Activated T-cell treated with anti-CD3 and anti-CD28 coated beads for 48 hours (primary cell): ENCODE results near the gene CDH2.

Experiments
- DNase-seq: peaks from one replicate; pipeline ENCODE4 v3.0.0-alpha.2; 2020; ENCODE audit warnings: low read depth

Gene CDH2

DNA sequence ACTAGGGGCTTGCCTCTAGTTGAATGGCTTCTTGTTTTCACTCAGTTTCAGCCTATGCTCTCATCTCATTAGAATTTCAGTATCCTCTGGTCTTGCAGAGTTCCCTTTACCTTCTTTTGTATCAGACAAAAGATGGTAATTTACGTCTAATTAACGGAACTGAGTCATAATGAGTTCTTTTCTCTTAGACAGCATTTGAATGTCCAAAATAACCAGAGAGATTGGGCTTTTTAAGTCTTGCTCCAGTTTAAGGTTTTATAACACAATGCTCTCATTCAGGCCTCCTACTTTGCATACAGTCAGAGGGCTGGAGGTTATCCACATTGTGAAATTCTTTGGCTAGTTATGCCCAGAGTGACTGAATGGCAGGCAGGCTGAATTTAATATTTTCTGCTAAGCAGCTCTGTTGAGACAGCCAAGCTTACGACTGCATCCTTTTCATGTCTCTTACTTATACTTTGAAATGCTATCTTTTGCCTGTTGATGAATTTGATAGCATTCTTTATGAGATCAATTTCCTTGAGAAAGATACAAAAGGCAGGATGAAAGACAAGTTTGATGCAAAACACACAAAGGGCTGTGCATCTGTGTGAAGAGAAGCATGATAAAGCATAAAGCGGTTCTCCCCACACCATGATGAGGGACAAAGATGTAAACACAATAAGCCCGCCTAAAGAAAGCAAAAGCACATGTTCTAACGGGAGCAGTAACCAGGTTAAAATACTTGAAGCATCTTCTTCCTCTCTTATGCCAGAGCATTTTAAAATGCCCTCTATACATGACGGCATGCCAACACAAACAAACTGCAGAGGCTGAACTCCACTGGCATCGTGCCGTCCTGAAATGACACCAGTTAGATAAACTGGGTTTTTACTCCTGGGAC, 90.0 kb downstream of the CDH2 start:
- DNase-seq: no peak

DNA sequence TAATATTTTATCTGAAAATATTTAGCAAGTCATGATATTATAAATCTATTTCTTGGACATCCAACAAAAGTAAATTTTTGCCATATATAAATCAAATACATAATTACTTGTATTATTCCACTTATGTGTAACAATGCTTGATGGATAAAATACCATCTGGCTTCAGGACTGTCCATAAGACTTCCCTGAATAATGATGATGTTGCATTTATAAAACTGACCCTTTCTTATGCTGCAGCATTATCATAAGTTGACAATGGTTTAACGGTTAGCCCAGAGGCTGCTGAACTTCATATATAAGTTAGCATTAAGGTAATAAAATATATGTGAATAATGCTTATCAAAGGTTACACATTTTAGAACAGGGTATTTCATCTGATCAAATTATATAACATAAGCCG, 95.4 kb downstream of the CDH2 start:
- no peak for DNase-seq

DNA sequence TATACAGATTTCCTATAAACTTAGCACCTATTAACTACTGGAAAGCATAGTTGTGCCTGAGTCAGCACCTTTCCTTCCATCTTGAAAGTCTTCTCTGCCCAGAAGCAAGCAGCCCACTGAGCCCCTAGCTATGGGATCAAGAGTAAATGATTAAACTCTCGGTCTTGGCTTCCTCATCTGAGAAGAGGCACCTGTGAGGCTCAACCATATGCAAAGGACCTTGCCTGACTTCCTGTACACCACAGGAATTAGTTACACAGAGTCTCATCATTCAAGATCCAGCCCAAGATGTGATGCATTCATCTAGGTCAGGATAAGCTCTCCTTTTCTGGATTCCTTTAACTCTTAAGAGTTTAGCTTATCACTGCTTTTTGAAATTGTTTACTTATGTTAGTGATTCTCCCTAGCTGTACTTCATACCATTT, 96.0 kb downstream of the CDH2 start:
- DNase-seq: no peak

DNA sequence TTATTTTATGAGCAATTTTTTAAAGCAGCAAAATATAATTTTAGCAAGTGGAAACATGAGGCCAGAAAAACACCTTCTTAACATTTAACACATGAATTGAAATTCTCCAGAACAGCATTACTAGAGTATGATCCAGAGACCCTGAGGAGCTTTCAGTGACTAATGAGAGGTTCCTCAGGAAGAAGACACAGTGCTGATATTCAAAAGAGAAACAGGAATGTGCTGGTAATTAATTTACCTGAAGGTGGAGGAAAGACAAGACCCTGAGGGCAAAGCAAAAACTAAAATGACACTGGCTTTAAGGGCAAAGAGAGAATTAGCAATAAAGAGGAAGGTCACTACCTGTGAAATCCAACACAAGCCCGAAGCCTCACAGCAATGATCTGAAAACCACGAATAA, 97.0 kb downstream of the CDH2 start:
- no peak for DNase-seq

DNA sequence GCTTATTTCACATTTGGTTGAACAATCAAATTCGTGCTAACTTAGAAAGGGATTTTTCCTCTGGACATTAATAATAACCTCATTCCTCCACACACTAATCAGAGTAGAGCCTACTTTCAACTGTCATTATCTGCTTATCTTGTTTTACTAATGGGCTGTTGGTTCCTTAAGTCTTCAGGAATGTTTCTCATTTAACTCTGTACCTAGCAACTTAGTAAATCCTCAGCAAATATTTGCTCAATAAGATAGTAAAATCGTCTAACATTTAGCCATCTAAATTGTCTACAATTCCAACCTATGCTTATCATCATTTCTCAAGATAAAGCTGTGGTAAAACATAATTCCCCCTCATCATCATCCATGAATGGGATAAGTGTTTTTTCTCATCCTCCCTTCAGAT, 98.1 kb downstream of the CDH2 start:
- no peak for DNase-seq

DNA sequence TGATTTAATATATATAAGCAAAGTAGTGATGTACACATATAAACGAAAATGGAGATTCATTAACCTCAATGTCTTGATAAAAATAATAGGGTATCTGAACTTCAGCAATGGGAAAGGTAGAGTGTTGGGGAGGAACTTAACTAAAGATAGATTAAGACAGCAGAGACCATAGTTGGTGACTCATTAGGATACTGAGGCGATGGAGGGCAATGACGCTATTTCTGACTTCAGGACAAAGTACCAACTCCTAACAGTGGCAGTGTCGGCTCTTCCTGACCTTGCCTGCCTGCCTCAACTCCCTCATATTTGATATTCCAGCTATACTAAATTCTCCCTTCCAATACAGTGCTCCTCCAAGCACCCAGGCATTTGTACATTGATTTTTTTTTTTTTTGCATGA, 98.6 kb downstream of the CDH2 start:
- no peak for DNase-seq

DNA sequence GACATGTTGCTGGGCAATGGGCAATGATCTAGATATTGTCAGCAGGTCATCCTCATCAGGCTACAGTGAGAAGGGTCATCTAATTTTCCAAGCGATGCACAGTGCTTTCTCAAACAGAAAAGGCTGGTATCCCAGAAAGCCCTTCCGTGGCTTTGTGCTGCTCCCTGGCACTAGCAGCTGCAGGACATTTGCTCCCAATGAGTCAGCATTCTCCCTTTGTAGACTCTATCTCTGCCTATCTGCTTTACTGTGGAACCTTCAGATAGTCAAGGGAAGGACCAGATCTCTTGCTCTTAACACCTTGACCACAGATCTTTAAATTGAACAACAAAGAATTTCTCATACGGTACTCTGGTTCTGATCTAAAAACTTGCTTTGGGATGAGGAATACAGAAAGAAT, 101.4 kb downstream of the CDH2 start:
- DNase-seq: no peak

DNA sequence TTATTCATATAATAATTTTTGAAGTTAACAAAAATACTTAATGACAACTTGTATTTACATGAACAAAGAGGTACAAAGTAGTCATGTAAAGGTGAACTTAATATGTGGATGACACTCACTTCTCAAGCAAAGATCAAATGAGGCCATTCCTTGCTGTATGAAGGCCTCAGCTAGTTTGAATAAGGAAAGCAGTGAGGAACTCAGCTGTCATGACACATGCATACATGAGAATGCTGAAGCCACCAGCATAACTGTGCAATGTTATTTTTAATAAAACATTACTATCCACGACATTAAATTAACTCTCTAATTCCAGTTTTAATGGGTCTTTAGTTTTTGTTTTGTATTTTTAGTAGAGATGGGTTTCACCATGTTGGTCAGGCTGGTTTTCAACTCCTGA, 102.9 kb downstream of the CDH2 start:
- DNase-seq: no peak

DNA sequence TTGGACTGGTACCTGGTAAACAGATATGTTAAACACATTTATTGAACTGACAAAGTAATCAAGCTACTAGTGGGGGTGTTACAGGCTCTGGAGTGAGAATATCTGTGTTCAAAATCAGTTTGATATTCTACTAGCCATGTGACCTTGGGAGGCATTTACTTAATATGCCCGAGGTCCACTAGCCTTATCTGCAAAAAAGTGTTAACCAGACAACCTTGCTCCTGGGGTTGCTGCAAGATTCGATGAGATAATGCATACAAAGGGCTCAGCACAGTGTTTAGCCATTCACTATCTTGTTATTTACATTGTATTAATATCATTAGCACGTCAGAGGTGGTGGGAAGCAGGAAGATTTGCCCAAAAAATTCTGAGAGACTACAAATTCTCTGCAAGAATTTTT, 103.3 kb downstream of the CDH2 start:
- no peak for DNase-seq

DNA sequence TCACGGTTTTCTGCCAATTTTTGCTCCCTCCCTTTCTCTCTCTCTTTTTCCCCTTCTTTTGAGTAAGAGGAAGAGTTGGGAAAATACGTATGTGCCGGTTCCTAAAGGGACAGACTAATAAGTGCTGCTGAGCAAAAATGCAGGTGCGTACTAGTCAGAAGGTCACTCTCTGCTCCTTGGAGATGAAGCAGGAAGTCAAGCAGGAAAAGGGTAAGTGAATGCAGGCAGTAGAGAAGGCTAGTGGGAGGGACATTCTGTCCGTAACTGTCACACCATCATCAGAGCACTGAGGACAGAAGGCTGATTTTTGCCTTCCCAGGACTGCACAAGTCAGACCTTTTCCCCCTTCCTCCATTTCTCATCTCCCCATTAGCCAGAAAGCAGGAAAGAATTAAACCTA, 105.7 kb downstream of the CDH2 start:
- DNase-seq: no peak

DNA sequence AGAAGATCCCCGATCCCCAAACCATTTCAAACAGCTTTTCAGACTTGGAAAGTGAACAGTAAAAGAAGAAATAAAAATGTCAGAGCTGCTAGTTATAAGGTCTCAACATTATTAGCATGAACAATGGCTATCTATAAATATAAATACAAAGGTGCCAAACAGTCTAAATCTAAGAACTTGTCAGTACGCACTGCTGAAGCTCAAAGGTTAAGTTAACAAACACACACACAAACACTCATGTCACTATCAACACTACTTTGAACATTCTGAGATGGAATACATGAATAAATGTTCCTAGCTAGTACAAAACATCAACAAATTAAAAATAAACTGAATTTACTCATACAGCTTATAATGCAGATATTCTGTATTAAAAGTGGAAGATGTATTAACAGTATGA, 108.7 kb downstream of the CDH2 start:
- no peak for DNase-seq

DNA sequence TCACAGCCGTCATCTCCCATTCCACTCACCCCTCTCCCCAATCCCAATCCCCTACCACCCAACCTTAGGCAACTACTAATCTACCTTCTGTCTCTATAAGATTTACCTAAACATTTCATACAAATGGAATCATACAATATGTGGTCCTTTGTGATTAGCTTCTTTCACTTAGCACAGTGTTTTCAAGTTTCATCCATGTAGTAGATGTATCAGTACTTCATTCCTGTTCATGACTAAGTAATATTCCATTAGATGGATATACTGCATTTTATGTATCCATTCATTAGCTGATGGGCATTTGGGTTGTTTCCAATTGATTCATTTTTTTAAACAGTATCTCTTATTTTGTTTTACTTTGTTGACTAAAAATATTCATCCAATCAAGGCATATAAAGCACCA, 109.6 kb downstream of the CDH2 start:
- DNase-seq: no peak

DNA sequence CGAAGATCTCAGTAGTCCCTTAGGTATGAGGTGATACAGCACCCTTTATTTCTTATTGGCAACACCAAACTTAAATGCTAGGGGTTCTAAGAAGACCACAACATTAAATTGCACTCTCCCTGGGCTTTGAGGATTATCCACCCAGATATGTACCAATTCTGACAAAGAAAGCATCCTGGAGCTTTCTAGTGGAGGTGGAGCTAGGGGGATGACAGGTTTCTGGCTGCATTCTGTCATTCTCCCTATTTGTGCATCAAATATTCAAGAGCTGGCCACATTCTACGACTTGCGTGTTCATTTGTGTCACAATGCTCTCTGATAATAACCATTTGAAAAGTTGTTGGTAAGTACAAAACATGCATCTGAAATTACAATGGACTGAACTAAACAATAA, 111.1 kb downstream of the CDH2 start:
- no peak for DNase-seq

DNA sequence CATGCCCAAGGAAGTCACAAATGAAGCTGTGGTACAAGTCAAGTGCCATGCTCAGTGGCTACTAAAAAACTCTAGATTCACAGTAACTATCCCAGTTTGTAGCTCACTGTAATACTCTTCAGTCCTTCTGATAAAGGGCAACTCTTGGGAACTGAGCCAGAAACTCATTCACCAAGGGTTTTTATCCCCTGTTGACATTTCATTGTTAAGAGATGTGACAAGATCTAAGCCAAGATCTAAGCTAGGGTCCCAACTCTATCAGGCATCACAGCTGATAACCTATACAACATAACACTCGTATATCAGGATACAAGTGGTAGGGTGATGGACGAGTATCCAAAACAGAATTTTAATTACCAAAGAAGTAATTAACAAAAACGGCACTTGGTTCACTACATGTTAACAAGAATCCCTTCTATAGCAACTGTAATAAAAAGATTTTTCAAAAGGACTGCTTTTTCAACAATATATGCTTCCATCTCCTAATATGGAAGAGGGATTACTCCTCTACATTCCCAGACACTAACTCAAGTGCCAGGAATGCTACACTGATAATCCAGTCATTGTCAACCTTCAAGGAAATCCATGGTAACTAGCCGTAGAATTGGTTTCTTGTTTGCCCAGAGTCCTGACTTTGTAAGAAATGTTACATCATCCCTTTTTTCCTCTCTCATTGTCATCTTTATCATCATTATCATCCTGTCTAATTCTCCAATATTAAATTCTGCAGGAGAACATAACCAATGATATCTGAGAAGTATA, 111.7 kb downstream of the CDH2 start:
- no peak for DNase-seq

DNA sequence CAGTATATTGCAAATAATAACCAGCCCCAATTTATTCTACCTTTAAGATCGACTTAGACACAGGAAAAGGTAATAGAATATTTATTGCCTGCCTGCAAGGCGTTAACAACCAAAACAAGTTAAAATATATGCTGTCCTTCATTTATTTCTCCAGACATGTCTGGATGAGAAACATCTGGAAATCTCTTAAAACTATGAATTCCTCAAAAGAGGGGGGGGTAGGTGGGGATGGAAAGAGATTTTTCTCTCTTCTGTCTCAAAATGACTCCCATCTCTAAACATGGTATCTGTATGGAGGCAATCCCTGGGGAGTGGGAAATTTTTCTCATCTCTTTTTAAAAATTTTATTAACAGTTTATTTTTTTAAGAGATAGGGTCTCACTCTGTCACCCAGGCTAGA, 113.0 kb downstream of the CDH2 start:
- no peak for DNase-seq

DNA sequence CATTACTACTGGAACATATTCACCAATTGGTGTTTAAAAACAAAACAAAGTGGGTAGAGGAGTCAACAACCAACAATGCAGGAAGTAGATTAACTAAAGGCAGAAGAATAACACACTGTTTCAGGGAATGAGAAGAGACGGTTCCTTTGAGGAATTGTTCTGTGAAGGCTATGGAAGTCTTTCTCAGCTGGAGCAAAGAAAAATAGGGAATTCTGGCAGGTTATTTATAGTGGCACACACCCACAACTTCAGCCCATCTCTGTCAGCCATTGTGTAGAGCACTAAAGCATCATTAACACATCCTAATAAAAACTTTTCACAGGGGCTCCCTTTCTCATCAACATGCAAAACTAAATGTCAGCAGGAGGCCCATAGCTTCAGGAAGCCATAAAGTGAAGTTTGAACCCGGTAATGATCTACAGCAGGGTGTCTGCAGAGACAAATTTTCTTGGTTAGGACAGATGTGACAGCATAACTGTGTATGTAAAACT, 113.6 kb downstream of the CDH2 start:
- DNase-seq: no peak

DNA sequence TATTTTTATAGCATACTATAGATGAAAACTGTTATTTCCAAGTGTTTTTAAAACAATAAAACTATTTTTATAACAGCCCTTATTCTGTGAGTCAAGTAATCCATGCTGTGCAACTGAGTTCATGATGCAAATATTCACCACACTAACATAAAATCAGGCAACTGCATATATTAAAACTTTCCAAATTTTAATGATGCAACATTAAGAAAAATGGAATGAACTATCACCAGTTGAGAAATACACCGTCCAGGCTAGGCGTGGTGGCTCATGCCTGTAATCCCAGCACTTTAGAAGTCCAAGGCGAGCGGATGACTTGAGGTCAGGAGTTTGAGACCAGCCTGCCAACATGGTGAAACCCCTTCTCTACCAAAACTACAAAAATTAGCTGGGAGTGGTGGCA, 114.5 kb downstream of the CDH2 start:
- DNase-seq: no peak

DNA sequence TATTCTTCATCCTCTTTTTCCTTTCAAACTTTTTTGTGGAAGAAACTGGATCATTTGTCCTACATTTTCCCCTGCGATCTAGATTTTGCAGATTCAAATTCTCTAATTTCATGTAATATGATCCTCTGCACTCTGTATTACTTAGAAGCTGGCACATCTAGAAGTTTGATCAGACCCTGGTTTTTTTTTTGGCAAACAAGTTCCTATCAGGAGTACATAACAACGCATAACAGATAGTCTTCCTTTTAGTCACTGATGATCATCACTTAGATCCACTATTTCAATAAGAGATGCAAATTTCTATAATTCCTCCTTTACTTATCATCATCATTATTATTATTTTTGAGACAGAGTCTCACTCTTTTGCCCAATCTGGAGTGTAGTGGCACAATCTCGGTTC, 117.1 kb downstream of the CDH2 start:
- DNase-seq: no peak

DNA sequence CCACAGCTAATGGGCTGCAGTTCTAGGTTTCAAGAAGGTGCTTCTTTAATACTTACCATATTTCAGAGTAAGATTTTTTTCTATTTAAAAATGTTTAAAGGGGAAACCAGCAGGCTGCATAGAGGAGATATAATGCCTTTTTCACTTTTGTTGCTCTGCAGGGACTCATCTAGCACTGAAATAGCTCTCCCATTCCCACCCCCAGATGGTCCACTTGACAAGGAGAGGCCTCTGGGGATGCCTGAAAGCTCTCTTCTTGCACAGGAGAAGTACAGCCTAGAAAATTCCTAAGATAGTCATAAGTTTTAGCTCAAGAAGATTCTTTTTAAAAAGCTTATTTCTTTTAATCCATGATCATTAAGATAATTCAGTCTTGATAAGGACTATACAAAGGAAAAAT, 126.4 kb downstream of the CDH2 start:
- DNase-seq: no peak

DNA sequence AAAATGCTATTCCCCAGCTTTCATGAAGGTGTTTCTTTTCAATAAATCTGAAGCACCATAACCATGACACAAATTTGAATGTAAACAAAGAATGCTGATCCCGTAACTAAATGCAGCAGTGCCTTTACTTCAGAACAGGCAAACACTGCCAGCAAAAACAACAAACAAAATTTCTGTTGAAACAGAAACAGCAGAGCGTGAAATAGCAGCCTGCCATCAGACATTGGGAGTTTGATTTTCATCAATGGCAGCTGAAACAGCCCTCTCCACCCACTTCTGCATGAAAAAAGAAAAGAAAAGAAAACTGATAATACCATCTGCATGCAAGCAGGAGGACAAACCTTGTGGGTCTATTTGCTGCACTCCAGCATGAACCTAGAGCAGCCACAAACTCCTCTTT, 128.3 kb downstream of the CDH2 start:
- DNase-seq: no peak

DNA sequence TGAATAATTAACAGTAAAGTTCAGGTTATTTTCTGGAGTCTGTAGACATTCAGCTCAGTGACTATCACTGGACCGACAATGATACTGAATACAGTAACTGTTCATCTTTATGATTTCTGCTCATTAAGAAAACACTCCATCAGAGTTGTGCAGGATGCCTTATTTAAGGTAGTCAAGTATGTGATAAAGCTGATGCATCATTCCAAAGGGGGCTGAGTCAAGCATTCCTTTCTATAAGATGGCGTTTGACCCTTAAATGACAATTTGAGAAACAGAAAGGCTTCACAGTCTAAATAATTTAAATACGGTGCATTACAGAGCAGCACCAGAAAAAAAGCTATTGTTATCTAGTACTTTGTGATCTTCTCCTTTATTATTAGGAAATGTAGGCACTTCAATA, 131.1 kb downstream of the CDH2 start:
- no peak for DNase-seq

DNA sequence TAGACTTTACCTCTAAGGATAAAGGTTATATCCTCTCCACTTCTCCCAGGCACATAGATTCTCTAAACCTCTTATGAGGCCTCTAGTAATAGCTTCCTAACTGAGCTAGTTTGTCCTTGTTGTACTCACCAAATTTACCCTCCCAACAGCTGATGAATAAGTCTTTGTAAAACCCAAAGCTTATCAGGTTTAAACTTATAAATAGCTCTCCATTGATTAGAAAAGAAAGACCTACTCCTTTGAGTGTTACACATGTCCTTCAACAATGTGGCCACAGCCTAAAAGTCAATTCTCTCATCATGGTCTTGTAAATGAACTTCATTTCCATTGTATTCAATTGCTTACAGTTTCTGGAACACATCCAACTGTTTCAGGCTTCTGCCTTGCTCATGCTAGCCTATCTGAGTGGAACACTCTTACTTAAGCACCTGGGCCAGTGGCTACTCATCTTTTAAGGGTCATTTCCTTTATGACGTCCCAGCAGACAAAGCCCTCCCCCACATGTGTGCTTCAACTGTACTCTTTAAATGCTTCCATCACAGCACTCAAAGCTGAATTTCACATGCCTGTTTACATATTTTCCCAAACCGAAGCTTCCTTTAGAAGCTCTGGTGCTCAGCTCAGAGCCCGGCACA, 131.6 kb downstream of the CDH2 start:
- no peak for DNase-seq

DNA sequence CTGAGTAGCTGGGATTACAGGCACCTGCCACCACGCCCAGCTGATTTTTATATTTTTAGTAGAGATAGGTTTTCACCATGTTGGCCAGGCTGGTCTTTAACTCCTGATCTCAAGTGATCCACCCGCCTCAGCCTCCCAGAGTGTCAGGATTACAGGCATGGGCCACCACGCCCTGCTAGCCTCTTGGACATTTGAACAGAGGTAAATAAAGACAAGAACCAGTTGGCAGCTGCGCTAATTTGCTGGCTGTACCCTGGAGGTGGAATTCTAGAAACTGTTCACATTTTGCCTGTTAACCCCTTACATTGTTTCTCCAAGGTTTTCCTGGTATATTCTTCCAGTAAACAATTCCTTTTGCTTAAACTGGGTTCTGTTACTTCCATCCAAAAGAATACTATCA, 132.9 kb downstream of the CDH2 start:
- no peak for DNase-seq
